Left hindlimb (tissue), 1 donor: ENCODE measurements around the gene SLC22A14.
A peak's percentile ranks its signal among the peaks of the same experiment; 100 is the strongest.
"Not testable (repeated sequence)": the region's sequence is repeated elsewhere in the genome, so short reads cannot be mapped to it uniquely, and the experiment has no call there.

Experiments used
- DNase-seq: peaks from one replicate; pipeline ENCODE4 v3.0.0-alpha.2; 2018

Gene SLC22A14

GRCh38 chr3:38314764-38315487, 32.8 kb downstream of the SLC22A14 start:
- DNase-seq = no peak

GRCh38 chr3:38315488-38316230, 33.6 kb downstream of the SLC22A14 start:
- no peak for DNase-seq

GRCh38 chr3:38316356-38317191, 34.5 kb downstream of the SLC22A14 start:
- DNase-seq = no peak

GRCh38 chr3:38317192-38317759, 35.2 kb downstream of the SLC22A14 start:
- DNase-seq = no peak

GRCh38 chr3:38318766-38319671, 36.9 kb downstream of the SLC22A14 start:
- no peak for DNase-seq

- not testable (repeated sequence) for DNase-seq
These were observed 38.5 kb downstream of the SLC22A14 start for GRCh38 chr3:38320638-38321037.

GRCh38 chr3:38323060-38323459, 41.0 kb downstream of the SLC22A14 start:
- DNase-seq = no peak

GRCh38 chr3:38325256-38325655, 43.2 kb downstream of the SLC22A14 start:
- no peak for DNase-seq

- no peak for DNase-seq
These were observed 45.4 kb downstream of the SLC22A14 start for GRCh38 chr3:38327335-38328009.

GRCh38 chr3:38331257-38332022, 49.3 kb downstream of the SLC22A14 start:
- no peak for DNase-seq

GRCh38 chr3:38332201-38332600, 50.1 kb downstream of the SLC22A14 start:
- no peak for DNase-seq

- peak; percentile 51 for DNase-seq
These were observed 52.3 kb downstream of the SLC22A14 start for GRCh38 chr3:38334142-38335055.

- no peak for DNase-seq
These were observed 53.2 kb downstream of the SLC22A14 start for GRCh38 chr3:38335263-38335662.

GRCh38 chr3:38337703-38338102, 55.6 kb downstream of the SLC22A14 start:
- no peak for DNase-seq

- DNase-seq = no peak
These were observed 61.9 kb downstream of the SLC22A14 start for GRCh38 chr3:38343797-38344594.

- no peak for DNase-seq
These were observed 63.9 kb downstream of the SLC22A14 start for GRCh38 chr3:38345879-38346586.

GRCh38 chr3:38346587-38347410, 64.7 kb downstream of the SLC22A14 start, which contains the start of gene XYLB:
TSS of gene XYLB (plus strand) at chr3:38346785. CDS start at chr3:38346869, 84 bp downstream.
- peak; percentile 86 for DNase-seq
